H1 (cell line): ENCODE measurements around the gene STAMBPL1. TPM values are rescaled to one million over a fixed set of nuclear protein-coding genes. Genes with fewer than 3 reads are reported as not detected.

Source experiments
- CHD7 ChIP-seq: fragments of 300-600 bp; sonication (generic); IDR thresholded peaks from 2 replicates; pipeline ENCODE4 v1.7.1; 2012; ENCODE audit warnings: low read length, moderate library complexity, mild to moderate bottlenecking, inconsistent platforms; ENCODE audit not compliant: insufficient replicate concordance
- EZH2 ChIP-seq: fragments of 200-600 bp; sonication (generic); IDR thresholded peaks from 2 replicates; pipeline ENCODE4 v1.7.1; 2012; ENCODE audit warnings: low read depth, mild to moderate bottlenecking, moderate library complexity, low read length, inconsistent platforms; ENCODE audit not compliant: severe bottlenecking
- HDAC2 ChIP-seq, 2 experiments: fragments of 300-600 bp in 1 of 2; sonication (generic) in 1 of 2; IDR thresholded peaks; 2 replicates each; pipeline ENCODE4 v1.6.1; 2011 to 2012; ENCODE audit warnings: low read depth in 2 of 2, low read length in 2 of 2, mild to moderate bottlenecking in 2 of 2, moderate library complexity in 2 of 2, borderline replicate concordance in 1 of 2, inconsistent platforms in 1 of 2
- SP2 ChIP-seq: IDR thresholded peaks from 2 replicates; pipeline ENCODE4 v1.6.1; 2012; ENCODE audit warnings: mild to moderate bottlenecking, low read length, inconsistent platforms
- polyA plus RNA-seq, 7 experiments: library from polyadenylated mRNA; depleted of rRNA in 3 of 7; stranded (reverse) in 5 of 7; unstranded in 2 of 7; fragments of >200 nt in 5 of 7; fragments of 200-250 nt in 2 of 7; gene quantifications; 1 replicate in 5 of 7; 2 replicates in 1 of 7; 4 replicates in 1 of 7; pipeline versions ENCODE4 v1.2.1 to v1.2.3, GENCODE V29; 2011 to 2013; ENCODE audit warnings: missing spikeins in 2 of 7, mixed read lengths in 2 of 7
- total RNA-seq: library from RNA; stranded (reverse); fragmentation: NEBNext Ultra II Directional; extraction: Animal tissue kit (Norgen Biotek cat#: 25700); gene quantifications from 2 replicates; pipeline ENCODE4 v1.2.1, GENCODE V29; 2021

Gene STAMBPL1
- total and polyA plus RNA-seq, 2 of the 8 experiments (the other 6 are each of a cell fraction or from before 2014, with no cell fraction given), result 5.5 TPM

GRCh38 chr10:88928254-88928653 is 48.2 kb downstream of the STAMBPL1 start (continued):
- TF ChIP-seq HDAC2 (IDR thresholded peaks at IDR 0.05; ENCODE audit: borderline replicate concordance in 1 of 2, low read depth in 2 of 2, low read length in 2 of 2) (no peak), CHD7 (no peak), SP2 (no peak), EZH2 (no peak)
